C4-2B (cell line): Measurements from ENCODE around the gene MORF4L1.

Experiments used
- CTCF ChIP-seq: fragments of 450-650 bp; conservative IDR thresholded peaks from 2 replicates; pipeline ENCODE4 v1.5.1; 2017; ENCODE audit warnings: mild to moderate bottlenecking
- ZFX ChIP-seq: fragments of 450-650 bp; IDR thresholded peaks from 2 replicates; pipeline ENCODE4 v1.6.1; 2017

GRCh38 chr15:78921517-78921916, 48.8 kb downstream of the MORF4L1 start:
- no peak for TF ChIP-seq CTCF
- no peak for TF ChIP-seq ZFX
